Astrocyte (in vitro differentiated cells and primary cell): Measurements from ENCODE around the gene UNC80. TPM values are rescaled to one million over a fixed set of nuclear protein-coding genes. Genes with fewer than 3 reads are reported as not detected.

Experiments
- DNase-seq: peaks from one replicate; pipeline ENCODE4 v3.0.0-alpha.2; 2010; ENCODE audit warnings: low read depth
- FAIRE-seq: peaks from 2 replicates; lab custom pipeline; 2011; peaks lifted over from hg19 to GRCh38; lab: Jason Lieb, UNC
- H2AFZ ChIP-seq: 2 replicates; pipeline ENCODE4 v1.6.0; 2012; ENCODE audit warnings: low read depth, low read length, inconsistent platforms
- H3K27ac ChIP-seq: 2 replicates; pipeline ENCODE4 v1.5.1; 2011; ENCODE audit warnings: low read depth, low read length, inconsistent platforms
- H3K27me3 ChIP-seq: 2 replicates; pipeline ENCODE4 v1.6.0; 2011; ENCODE audit warnings: low read length, inconsistent platforms; ENCODE audit not compliant: insufficient read depth
- H3K36me3 ChIP-seq: 2 replicates; pipeline ENCODE4 v1.5.1; 2011; ENCODE audit warnings: low read length, inconsistent platforms; ENCODE audit not compliant: insufficient read depth
- H3K4me1 ChIP-seq: 2 replicates; pipeline ENCODE4 v1.5.1; 2011; ENCODE audit warnings: low read length, inconsistent platforms; ENCODE audit not compliant: insufficient read depth
- H3K4me2 ChIP-seq: 2 replicates; pipeline ENCODE4 v1.6.0; 2012; ENCODE audit warnings: low read length, inconsistent platforms
- H3K4me3 ChIP-seq: 2 replicates; pipeline ENCODE4 v1.5.1; 2011; ENCODE audit warnings: low read depth, mild to moderate bottlenecking, low read length, inconsistent platforms; ENCODE audit not compliant: insufficient read depth
- H3K79me2 ChIP-seq: 2 replicates; pipeline ENCODE4 v1.6.0; 2012; ENCODE audit warnings: mild to moderate bottlenecking, low read length, inconsistent platforms; ENCODE audit not compliant: insufficient read depth
- H3K9ac ChIP-seq: 2 replicates; pipeline ENCODE4 v1.6.0; 2012; ENCODE audit warnings: mild to moderate bottlenecking, low read length, inconsistent platforms
- H3K9me3 ChIP-seq: 2 replicates; pipeline ENCODE4 v1.5.1; 2012; ENCODE audit warnings: low read depth, mild to moderate bottlenecking, low read length, inconsistent platforms; ENCODE audit not compliant: insufficient read depth
- H4K20me1 ChIP-seq: 2 replicates; pipeline ENCODE4 v1.6.0; 2012; ENCODE audit warnings: low read length, inconsistent platforms; ENCODE audit not compliant: insufficient read depth
- H3K27ac Mint-ChIP-seq: one replicate; pipeline ENCODE4 v1.8.0; 2021; ENCODE audit warnings: mild to moderate bottlenecking, mixed read lengths; ENCODE audit not compliant: unreplicated experiment
- H3K27me3 Mint-ChIP-seq: one replicate; pipeline ENCODE4 v1.8.0; 2021; ENCODE audit warnings: low read depth, mixed read lengths; ENCODE audit not compliant: unreplicated experiment
- H3K36me3 Mint-ChIP-seq: one replicate; pipeline ENCODE4 v1.8.0; 2021; ENCODE audit warnings: low read depth, mixed read lengths; ENCODE audit not compliant: unreplicated experiment
- H3K4me1 Mint-ChIP-seq: one replicate; pipeline ENCODE4 v1.8.0; 2021; ENCODE audit warnings: low read depth, mixed read lengths; ENCODE audit not compliant: unreplicated experiment
- H3K4me3 Mint-ChIP-seq: one replicate; pipeline ENCODE4 v1.8.0; 2021; ENCODE audit warnings: mild to moderate bottlenecking, moderate library complexity, mixed read lengths; ENCODE audit not compliant: unreplicated experiment
- H3K9me3 Mint-ChIP-seq: one replicate; pipeline ENCODE4 v1.8.0; 2021; ENCODE audit warnings: mild to moderate bottlenecking, mixed read lengths; ENCODE audit not compliant: unreplicated experiment
- EZH2 ChIP-seq: IDR thresholded peaks from 2 replicates; pipeline ENCODE4 v1.6.1; 2012; ENCODE audit warnings: mild to moderate bottlenecking, low read length, inconsistent platforms; ENCODE audit not compliant: insufficient read depth
- total RNA-seq: library from RNA; stranded (reverse); gene quantifications from 2 replicates; pipeline ENCODE4 v1.2.1, GENCODE V29; 2021
- TF ChIP-seq, protein P1 (sequence below): IDR thresholded peaks from 2 replicates; pipeline ENCODE4 v1.5.1; 2011; ENCODE audit warnings: low read depth, mild to moderate bottlenecking, inconsistent platforms, low read length, moderate library complexity; ENCODE audit not compliant: insufficient read depth

UNC80 gene
- total RNA-seq, 1 donor from 2014 or later, result 0.27 TPM

DNA sequence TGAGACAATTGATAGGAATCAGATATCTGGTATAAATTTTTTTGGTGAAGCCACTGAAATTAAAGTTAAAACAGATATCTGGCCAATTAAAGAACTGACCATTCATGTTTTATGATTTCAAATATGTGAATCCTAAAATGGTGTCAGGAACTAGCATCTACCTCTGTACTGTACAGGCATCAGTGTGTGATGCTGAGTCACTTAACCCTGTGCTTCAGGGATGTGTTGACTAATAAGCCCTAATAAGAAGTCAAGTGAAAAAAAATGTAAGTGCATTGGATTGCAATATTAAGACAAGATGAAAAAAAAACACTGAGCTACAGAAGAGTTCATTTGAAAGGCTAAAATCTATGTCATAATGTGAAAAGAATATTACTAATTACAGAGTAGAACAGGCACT lies 9.1 kb upstream of the UNC80 start:
- Histone ChIP-seq H3K4me2 (no peak overlapping the region), H3K27ac (no peak overlapping the region), H3K4me1 (no peaks in the 10 kb centered on the region), H2AFZ (no peak overlapping the region), H3K36me3 (no peaks in the 10 kb centered on the region), H3K4me3 (no peak overlapping the region), H3K9me3 (no peaks in the 10 kb centered on the region), H4K20me1 (no peaks in the 10 kb centered on the region), H3K27me3 (no peaks in the 10 kb centered on the region), H3K9ac (no peak overlapping the region), H3K79me2 (no peaks in the 10 kb centered on the region)
- Mint-ChIP-seq H3K27ac (no peak overlapping the region), H3K4me3 (no peak overlapping the region), H3K27me3 (peaks cover 5% of the 10 kb centered on the region), H3K9me3 (no peaks in the 10 kb centered on the region), H3K36me3 (no peaks in the 10 kb centered on the region), H3K4me1 (peaks cover 12% of the 10 kb centered on the region)
- peak; percentile 71 for FAIRE-seq
- TF ChIP-seq EZH2, result no peak
- TF ChIP-seq, protein P1, sequence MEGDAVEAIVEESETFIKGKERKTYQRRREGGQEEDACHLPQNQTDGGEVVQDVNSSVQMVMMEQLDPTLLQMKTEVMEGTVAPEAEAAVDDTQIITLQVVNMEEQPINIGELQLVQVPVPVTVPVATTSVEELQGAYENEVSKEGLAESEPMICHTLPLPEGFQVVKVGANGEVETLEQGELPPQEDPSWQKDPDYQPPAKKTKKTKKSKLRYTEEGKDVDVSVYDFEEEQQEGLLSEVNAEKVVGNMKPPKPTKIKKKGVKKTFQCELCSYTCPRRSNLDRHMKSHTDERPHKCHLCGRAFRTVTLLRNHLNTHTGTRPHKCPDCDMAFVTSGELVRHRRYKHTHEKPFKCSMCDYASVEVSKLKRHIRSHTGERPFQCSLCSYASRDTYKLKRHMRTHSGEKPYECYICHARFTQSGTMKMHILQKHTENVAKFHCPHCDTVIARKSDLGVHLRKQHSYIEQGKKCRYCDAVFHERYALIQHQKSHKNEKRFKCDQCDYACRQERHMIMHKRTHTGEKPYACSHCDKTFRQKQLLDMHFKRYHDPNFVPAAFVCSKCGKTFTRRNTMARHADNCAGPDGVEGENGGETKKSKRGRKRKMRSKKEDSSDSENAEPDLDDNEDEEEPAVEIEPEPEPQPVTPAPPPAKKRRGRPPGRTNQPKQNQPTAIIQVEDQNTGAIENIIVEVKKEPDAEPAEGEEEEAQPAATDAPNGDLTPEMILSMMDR, result no peak
- DNase-seq, result no peak

DNA sequence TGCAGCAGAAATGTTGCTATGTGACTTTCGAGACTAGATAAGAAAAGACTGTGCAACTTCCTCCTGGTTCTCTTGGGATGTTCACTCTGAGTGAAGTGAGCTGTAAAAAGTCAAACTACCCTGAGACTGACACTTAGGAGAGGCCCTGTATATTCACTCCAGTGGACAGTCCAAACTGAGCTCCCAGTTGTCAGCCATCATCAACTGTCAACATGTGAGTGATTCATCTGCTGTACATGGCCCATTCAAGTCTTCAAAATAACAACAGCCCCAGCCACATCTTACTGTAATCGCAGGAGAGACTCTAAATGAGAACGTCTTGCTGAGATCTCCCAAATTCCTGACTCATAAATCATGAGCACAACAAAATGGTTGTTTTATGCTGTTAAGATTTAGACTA lies 8.5 kb upstream of the UNC80 start:
- Histone ChIP-seq H3K4me2 (no peak overlapping the region), H3K9me3 (no peaks in the 10 kb centered on the region), H3K4me1 (no peaks in the 10 kb centered on the region), H3K79me2 (no peaks in the 10 kb centered on the region), H3K9ac (no peak overlapping the region), H3K27ac (no peak overlapping the region), H2AFZ (no peak overlapping the region), H3K4me3 (no peak overlapping the region), H3K27me3 (no peaks in the 10 kb centered on the region), H3K36me3 (no peaks in the 10 kb centered on the region), H4K20me1 (no peaks in the 10 kb centered on the region)
- H3K27ac Mint-ChIP-seq, result no peak overlapping the region
- no peaks in the 10 kb centered on the region for H3K36me3 Mint-ChIP-seq
- no peak for FAIRE-seq
- no peak for TF ChIP-seq EZH2
- TF ChIP-seq, protein P1, result no peak
- no peaks in the 10 kb centered on the region for H3K9me3 Mint-ChIP-seq
- DNase-seq, result no peak
- H3K4me3 Mint-ChIP-seq, result no peak overlapping the region
- H3K27me3 Mint-ChIP-seq, result peaks cover 3% of the 10 kb centered on the region
- H3K4me1 Mint-ChIP-seq, result peaks cover 12% of the 10 kb centered on the region

DNA sequence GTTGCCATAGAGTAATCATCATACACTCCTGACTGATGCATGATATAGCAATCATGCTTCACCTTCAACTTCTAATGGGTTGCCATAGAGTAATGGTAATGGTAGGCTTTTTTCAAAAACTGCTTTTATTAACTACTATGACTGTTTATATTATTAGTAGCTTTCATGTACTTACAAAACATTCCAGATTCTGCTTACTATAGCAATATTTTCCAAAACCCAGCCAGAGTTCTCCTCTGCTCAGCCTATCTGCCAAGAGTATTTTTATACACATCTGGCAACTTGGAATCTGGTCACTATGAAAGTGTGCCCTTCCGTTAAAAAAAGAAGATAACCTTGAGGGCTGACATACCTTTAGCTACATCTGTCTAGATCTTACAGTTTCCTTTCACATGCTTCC lies 5.0 kb upstream of the UNC80 start:
- Histone ChIP-seq H3K9me3 (no peaks in the 10 kb centered on the region), H3K4me2 (no peak overlapping the region), H3K79me2 (no peaks in the 10 kb centered on the region), H4K20me1 (no peaks in the 10 kb centered on the region), H3K4me3 (no peak overlapping the region), H3K4me1 (no peaks in the 10 kb centered on the region), H3K27me3 (no peaks in the 10 kb centered on the region), H3K9ac (no peak overlapping the region), H2AFZ (no peak overlapping the region), H3K36me3 (no peaks in the 10 kb centered on the region), H3K27ac (no peak overlapping the region)
- H3K4me3 Mint-ChIP-seq, result no peak overlapping the region
- H3K27me3 Mint-ChIP-seq, result peaks cover 5% of the 10 kb centered on the region
- DNase-seq, result no peak
- no peaks in the 10 kb centered on the region for H3K36me3 Mint-ChIP-seq
- no peak for FAIRE-seq
- peaks cover 7% of the 10 kb centered on the region for H3K4me1 Mint-ChIP-seq
- TF ChIP-seq, protein P1, result no peak
- TF ChIP-seq EZH2, result no peak
- H3K9me3 Mint-ChIP-seq, result no peaks in the 10 kb centered on the region
- no peak overlapping the region for H3K27ac Mint-ChIP-seq
